ENCODE results near the gene MRTFA. TPM values are rescaled to one million over a fixed set of nuclear protein-coding genes. Genes with fewer than 3 reads are reported as not detected.

Gene MRTFA
- total RNA-seq, 1 donor from 2014 or later, result 11.3 TPM

GRCh38 chr22:40674274-40674673 is 37.8 kb upstream of the MRTFA start:
- Histone ChIP-seq H3K9ac (no peak overlapping the region), H3K4me2 (no peak overlapping the region), H2AFZ (replicated peaks) (no peak overlapping the region), H3K27me3 (no peaks in the 10 kb centered on the region), H3K27ac (no peak overlapping the region), H4K20me1 (ENCODE audit: low read depth) (no peaks in the 10 kb centered on the region), H3K9me3 (ENCODE audit: low read depth) (no peaks in the 10 kb centered on the region), H3F3A (ENCODE audit: low read depth) (peaks cover 10% of the 10 kb centered on the region), H3K4me1 (peaks cover 8% of the 10 kb centered on the region), H3K79me2 (ENCODE audit: low read depth) (no peaks in the 10 kb centered on the region), H3K4me3 (no peak overlapping the region), H3K36me3 (no peaks in the 10 kb centered on the region)
- no peak for TF ChIP-seq EZH2phosphoT487 (IDR thresholded peaks at IDR 0.05)
- TF ChIP-seq, protein P1, sequence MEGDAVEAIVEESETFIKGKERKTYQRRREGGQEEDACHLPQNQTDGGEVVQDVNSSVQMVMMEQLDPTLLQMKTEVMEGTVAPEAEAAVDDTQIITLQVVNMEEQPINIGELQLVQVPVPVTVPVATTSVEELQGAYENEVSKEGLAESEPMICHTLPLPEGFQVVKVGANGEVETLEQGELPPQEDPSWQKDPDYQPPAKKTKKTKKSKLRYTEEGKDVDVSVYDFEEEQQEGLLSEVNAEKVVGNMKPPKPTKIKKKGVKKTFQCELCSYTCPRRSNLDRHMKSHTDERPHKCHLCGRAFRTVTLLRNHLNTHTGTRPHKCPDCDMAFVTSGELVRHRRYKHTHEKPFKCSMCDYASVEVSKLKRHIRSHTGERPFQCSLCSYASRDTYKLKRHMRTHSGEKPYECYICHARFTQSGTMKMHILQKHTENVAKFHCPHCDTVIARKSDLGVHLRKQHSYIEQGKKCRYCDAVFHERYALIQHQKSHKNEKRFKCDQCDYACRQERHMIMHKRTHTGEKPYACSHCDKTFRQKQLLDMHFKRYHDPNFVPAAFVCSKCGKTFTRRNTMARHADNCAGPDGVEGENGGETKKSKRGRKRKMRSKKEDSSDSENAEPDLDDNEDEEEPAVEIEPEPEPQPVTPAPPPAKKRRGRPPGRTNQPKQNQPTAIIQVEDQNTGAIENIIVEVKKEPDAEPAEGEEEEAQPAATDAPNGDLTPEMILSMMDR (IDR thresholded peaks at IDR 0.05), result no peak
- TF ChIP-seq EZH2 (IDR thresholded peaks at IDR 0.05), result no peak
- Mint-ChIP-seq H3K4me3 (no peak overlapping the region), H3K36me3 (no peaks in the 10 kb centered on the region), H3K27ac (no peak overlapping the region), H3K4me1 (peaks cover 12% of the 10 kb centered on the region), H3K9me3 (peaks cover 5% of the 10 kb centered on the region), H3K27me3 (ENCODE audit: insufficient read depth, low read depth) (peaks cover 10% of the 10 kb centered on the region)
- no peak for DNase-seq (ENCODE audit: low spot score)

DNA sequence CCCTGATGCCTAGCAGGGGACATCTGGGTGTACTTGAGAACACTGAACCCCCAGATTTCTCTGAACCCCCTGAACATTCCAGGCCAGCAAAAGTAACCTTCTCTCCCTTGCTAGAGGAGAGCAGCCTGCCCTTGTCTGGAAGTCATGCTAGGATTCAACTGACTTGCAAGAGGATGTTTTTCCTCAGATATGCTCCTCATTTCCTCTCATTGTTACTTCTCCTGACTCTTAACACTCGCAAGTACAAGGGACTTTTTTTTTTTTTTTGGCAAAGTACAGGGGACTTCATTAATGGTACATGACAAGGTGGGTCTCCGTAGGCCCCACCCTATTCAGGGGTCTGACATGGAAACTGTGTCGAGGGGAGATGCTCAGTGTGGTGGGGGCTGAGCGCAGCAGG is 36.5 kb upstream of the MRTFA start:
- Mint-ChIP-seq H3K27ac (no peak overlapping the region), H3K36me3 (no peaks in the 10 kb centered on the region), H3K27me3 (ENCODE audit: insufficient read depth, low read depth) (peaks cover 10% of the 10 kb centered on the region), H3K9me3 (peaks cover 5% of the 10 kb centered on the region), H3K4me1 (peaks cover 4% of the 10 kb centered on the region), H3K4me3 (no peak overlapping the region)
- H3K9ac ChIP-seq, result no peak overlapping the region
- no peaks in the 10 kb centered on the region for H3K79me2 ChIP-seq (ENCODE audit: low read depth)
- H3K36me3 ChIP-seq, result no peaks in the 10 kb centered on the region
- no peak for DNase-seq (ENCODE audit: low spot score)
- H2AFZ ChIP-seq (replicated peaks), result no peak overlapping the region
- no peak overlapping the region for H3K4me3 ChIP-seq
- H3K4me1 ChIP-seq, result no peaks in the 10 kb centered on the region
- H3F3A ChIP-seq (ENCODE audit: low read depth), result no peaks in the 10 kb centered on the region
- no peaks in the 10 kb centered on the region for H3K9me3 ChIP-seq (ENCODE audit: low read depth)
- no peak overlapping the region for H3K27ac ChIP-seq
- no peaks in the 10 kb centered on the region for H4K20me1 ChIP-seq (ENCODE audit: low read depth)
- H3K4me2 ChIP-seq, result no peak overlapping the region
- H3K27me3 ChIP-seq, result no peaks in the 10 kb centered on the region
- TF ChIP-seq EZH2phosphoT487 (IDR thresholded peaks at IDR 0.05), result no peak
- TF ChIP-seq, protein P1 (IDR thresholded peaks at IDR 0.05), result no peak
- no peak for TF ChIP-seq EZH2 (IDR thresholded peaks at IDR 0.05)

GRCh38 chr22:40671796-40672360 is 35.4 kb upstream of the MRTFA start:
- Mint-ChIP-seq H3K9me3 (peaks cover 5% of the 10 kb centered on the region), H3K27me3 (ENCODE audit: insufficient read depth, low read depth) (peaks cover 13% of the 10 kb centered on the region), H3K27ac (no peak overlapping the region), H3K4me3 (no peak overlapping the region), H3K36me3 (no peaks in the 10 kb centered on the region), H3K4me1 (peaks cover 9% of the 10 kb centered on the region)
- no peak for DNase-seq (ENCODE audit: low spot score)
- Histone ChIP-seq H3K36me3 (no peaks in the 10 kb centered on the region), H3K27ac (no peak overlapping the region), H3K4me1 (no peaks in the 10 kb centered on the region), H3K79me2 (ENCODE audit: low read depth) (no peaks in the 10 kb centered on the region), H4K20me1 (ENCODE audit: low read depth) (no peaks in the 10 kb centered on the region), H3K4me2 (no peak overlapping the region), H3F3A (ENCODE audit: low read depth) (no peaks in the 10 kb centered on the region), H3K9me3 (ENCODE audit: low read depth) (no peaks in the 10 kb centered on the region), H3K27me3 (no peaks in the 10 kb centered on the region), H3K4me3 (no peak overlapping the region), H2AFZ (replicated peaks) (no peak overlapping the region), H3K9ac (no peak overlapping the region)
- TF ChIP-seq, protein P1 (IDR thresholded peaks at IDR 0.05), result no peak
